CD4-positive, alpha-beta T cell treated with Interleukin-6 at 100 ng/mL for 8 hours (primary cell): ENCODE results near the gene SHISA6.

Experiments used
- DNase-seq: peaks from one replicate; pipeline ENCODE4 v3.0.0-alpha.2; 2020; ENCODE audit warnings: mixed read lengths, low spot score

SHISA6 gene

DNA sequence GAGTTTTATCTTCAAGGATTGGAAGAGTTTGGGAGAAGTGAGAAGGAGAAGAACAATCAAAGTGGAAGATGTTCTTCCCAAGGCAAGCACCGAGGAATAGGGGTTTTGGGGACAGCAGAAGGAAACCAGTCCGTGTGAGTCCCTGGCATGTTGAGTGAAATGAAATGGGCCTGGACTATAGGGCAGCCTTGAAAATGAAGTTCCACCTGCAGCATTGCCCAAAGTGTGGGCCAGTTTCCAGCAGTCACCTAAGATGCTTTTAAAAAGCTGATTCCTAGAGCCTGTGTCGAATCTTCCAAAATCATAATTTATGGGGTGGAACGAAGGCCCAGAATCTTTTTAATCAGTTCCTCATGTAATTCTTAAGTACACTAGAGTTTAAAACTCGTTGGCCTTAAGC lies 297.4 kb downstream of the SHISA6 start:
- DNase-seq = no peak

DNA sequence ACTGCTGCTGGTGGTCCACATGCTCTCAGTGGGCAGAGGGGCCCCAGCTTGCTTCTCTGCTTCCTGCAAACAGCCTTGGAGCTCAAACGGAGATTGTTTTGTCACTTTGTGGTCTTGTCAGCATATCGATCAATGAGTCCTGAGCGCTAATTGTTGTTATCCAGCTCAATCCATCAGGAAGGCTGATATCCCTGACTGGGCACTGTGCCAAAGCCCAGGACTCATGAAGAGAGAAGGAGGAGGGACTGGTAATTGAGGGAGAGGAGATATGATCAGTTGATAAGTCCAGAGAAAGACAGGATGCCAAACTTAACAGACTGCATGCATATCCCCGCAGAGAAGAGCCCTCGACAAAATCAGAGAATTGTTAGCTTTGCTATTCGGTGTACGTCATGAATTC lies 298.6 kb downstream of the SHISA6 start:
- no peak for DNase-seq

DNA sequence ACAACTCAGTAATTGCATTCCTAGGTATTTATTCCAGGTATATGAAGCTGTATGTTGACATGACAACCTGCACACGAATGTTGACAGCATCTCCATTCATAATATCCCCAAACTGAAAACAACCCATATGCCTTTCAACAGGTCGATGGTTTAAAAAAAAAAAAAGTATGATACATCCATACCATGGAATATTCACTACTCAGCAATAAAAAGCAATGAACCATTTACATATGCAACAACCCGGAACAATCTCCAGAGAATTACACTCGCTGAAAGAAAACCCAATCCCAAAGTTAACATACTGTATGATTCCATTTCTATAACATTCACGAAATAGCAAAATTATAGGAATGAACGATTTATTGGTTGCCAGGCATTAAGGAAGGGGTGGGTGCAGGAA lies 304.0 kb downstream of the SHISA6 start:
- no peak for DNase-seq

DNA sequence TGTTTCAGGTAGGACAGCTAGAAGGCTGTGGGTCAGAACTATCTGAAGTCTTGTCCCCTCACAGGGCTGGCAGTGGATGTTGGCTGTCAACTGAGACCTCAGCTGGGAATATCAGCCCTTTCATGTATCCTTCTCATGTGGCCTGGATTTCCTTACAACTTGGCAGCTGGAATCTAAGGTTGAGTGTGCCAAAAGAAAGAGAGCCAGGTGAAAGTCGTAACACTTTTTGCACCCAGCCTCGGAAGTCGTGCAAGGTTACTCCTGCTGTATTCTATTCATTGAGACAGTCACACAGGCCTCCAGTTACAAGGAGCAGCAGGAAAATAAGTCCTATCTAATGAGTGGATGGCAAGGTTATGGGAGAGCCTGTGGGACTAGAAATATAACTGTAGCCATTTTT lies 304.7 kb downstream of the SHISA6 start:
- DNase-seq = no peak

DNA sequence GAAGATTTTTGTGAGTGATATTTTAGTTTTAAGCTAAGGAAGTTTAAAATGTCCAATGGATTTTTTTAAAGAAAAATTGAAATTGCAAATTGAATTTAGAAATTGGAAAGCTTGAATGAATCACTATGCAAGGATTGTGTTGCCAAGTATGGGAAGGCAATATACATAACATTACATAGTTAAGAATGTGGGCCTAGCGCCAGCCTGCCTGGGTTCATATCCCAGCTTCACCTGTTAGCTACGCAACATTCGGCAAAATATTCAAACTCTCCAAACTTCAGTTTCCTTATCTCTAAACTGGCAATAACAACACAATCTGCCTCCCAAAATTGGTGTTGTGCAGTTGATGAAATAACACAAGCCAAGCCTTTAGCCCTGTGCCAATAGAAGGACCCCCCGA lies 306.8 kb downstream of the SHISA6 start:
- no peak for DNase-seq

DNA sequence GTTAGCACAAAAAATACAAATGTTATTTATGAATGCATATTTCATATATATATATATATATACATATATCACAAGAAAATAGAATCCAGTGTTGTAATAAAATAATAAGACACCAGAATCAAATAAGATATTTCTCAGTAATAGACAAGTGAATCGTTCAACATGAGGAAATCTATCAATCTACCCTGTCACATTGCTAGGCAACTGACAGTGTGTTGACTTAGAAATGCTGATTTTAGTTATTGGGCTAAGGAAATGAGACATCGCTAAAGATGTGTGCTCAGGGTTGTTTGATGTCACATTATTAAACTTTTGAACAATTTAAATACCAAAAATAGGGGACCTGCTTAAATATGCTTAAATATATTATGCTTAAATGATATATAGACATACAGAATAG lies 307.4 kb downstream of the SHISA6 start:
- no peak for DNase-seq

DNA sequence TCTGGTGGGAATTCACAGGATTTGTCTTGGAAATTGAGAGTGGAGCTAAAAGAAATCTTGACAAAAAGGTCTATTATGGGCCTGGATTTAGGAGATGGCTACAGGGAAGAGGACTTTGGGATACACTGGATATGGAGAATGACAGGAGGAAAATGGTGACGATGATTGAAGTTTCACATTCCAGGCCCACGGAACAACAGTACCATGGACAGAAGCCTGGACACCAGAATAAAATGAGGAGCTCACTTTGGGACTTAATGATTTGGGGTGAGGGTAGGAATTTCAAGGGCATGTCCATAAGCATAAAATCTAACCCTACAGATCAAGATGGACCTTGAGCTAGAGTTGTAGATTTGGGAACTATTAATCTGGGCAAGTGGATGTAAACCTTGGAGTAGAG lies 309.4 kb downstream of the SHISA6 start:
- no peak for DNase-seq

DNA sequence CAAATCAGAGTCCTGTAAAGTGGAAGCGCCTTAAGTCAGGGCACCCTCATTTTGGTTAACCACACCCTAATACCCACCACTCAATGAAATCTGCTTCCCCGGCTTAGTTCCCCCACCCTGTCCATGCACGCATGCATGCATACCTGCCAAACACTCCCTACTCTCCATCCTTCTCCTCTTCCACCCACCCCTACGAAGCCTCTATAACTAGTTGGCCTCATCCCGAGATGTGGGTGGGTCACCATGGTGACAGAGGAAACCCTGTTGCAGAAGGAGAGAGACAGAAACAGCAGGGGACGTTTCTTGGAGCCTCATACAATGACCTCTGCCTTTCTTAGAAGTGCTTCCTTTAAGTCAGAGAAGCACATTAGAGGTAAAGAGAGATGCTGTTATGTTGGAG lies 310.4 kb downstream of the SHISA6 start:
- no peak for DNase-seq

DNA sequence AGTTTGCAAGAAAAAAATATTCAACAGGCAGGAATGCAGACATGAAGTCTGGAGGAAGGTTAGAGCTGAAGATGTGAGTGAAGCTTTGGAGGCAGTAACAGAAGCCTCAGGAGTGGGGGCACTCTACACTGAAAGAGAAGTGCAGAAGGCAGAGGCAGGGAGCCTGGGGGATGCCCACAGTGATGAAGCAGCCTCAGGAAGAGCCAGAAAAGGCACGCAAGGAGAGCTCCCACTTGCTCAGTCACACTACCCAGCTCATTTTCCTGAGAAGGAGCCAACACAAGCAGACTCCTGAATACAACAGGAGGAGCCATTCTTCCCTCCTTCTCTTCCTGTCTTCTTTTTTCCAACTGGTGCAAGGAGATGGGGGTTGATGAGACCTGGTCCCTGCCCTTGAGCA lies 312.1 kb downstream of the SHISA6 start:
- no peak for DNase-seq

DNA sequence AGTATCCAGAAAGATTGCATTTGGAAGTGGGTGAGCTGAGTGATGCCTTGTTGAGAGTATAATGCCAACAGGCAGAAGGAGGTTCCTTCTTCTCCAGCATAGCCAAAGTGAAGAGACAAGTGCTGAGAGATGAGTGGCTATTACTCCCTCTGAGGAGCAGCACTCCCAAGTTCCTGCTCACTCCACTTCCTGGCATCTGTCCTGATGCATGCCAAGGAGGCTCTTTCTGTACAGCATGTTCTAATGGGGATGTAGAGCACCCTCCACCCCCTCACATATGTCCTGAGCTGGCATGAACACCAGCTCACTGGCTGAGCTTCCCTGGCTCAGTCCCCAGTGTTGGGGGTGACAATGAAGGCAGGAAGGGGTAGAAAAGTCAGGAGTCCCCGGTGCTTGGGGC lies 313.0 kb downstream of the SHISA6 start:
- DNase-seq = no peak

DNA sequence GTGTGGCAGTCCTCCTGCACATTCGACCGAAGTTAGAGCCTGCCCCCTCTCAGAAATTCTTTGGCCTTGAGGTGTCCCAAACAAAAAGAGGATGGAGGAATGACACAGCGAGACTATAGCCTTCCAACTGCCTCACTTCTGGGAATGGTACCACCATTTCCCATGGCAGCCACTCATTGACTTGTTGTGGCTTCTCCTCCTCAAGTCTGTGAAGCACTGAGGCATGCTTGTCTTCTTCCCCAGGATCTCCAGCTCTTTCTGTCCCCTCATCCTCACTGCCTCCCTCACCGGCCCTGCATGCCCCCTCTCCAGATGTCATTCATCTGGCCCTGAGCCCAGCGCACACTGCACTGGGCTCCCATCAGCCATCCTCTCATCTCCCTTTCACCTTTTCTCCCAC lies 313.5 kb downstream of the SHISA6 start:
- no peak for DNase-seq

DNA sequence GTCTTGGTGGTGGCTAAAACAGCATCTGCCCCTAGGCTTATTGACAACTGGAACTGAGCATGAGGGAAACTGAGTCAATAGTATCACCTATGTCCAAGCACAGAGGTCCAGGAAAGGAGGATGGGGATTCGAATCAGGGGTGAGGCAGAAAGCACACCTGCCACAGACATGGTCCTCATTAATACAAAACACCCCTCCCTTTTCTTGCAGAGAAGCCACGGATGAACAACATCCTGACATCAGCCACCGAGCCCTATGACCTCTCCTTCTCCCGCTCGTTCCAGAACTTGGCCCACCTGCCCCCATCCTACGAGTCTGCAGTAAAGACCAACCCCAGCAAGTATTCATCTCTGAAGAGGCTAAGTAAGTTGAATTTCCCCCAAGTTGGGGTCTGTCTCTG lies 314.5 kb downstream of the SHISA6 start:
- DNase-seq = no peak

DNA sequence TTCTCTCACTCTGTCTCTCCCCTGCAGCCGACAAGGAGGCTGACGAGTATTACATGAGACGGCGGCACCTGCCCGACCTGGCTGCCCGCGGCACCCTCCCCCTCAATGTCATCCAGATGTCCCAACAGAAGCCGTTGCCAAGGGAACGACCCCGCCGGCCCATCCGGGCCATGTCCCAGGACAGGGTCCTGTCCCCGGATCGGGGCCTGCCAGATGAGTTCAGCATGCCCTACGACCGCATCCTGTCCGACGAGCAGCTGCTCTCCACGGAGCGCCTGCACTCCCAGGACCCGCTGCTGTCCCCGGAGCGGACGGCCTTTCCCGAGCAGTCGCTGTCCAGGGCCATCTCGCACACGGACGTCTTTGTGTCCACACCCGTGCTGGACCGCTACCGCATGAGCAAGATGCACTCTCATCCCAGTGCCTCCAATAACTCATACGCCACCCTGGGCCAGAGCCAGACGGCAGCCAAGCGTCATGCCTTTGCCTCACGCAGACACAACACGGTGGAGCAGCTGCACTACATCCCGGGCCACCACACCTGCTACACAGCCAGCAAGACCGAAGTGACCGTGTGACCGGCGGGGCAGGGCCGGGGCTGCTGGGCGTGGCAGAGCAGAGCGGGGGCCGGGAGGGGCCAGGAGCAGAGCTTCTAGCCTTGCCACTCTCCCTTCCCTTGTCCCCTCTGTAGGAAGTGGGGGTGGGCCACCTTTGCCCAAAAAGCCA lies 316.9 kb downstream of the SHISA6 start:
- DNase-seq = no peak

DNA sequence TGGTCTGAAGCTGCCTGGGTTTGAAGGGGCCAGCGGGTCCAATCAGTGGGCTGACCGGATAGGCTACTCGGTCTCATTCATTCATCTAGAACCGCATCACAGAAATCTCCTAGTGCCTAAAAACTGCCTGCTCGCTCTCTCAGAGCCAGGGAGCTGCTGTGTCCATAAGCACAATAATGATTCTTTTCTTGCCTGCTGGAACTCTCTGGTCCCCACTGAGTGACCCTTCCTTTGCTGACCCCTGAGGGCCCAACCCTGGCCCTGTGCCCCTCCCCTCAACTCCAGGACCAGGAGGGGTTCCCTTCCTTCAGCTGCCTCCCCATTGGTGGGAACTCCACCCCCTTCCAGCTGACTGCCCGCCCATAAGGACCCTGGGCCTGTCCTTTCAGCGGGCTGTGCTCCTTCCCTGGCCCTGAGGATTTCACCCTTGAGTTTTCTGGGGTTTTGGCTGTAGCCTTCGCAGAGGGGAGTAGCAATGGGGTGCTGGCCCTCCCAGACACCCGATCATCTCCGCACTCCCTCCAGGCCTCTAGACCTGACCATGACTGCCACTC lies 317.7 kb downstream of the SHISA6 start:
- no peak for DNase-seq

DNA sequence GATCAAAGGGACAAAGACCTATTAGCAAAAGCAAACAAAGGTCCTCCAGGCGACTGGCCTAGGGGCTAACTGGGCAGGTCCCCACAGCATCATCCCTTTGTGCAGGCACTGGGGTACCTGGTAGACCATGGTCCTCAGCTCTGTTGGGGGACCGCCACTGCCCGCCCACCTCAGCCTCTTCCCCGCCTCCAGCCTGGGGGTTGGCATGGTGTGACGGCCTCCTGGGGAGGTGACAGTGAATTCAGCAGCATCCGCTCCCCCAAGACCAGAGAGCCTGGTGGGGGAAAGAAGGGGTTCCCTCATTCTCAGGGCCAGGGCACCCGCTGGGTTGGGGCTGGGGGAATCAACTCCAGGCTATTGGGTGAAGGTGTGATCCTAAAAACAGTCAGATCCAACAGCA lies 318.6 kb downstream of the SHISA6 start:
- no peak for DNase-seq

DNA sequence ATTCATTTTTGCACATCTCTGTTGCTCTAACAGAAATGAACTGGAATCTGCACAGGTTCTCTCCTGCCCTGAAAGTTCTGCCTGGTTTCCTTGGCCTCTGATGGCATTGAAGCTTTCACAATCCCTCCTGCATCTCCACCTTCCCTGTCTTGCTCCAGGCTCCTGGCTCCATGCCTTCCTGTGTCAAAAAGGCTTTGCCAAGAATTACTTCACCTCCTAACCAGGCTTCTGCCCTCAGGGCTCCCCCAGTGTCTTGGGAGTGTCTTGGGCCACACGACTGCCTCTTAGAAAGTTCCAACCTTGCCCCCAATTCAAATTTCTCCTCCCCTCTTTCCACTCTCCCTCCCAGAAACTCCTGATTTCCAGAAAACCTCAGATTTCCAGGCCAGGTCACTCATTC lies 320.3 kb downstream of the SHISA6 start:
- no peak for DNase-seq

DNA sequence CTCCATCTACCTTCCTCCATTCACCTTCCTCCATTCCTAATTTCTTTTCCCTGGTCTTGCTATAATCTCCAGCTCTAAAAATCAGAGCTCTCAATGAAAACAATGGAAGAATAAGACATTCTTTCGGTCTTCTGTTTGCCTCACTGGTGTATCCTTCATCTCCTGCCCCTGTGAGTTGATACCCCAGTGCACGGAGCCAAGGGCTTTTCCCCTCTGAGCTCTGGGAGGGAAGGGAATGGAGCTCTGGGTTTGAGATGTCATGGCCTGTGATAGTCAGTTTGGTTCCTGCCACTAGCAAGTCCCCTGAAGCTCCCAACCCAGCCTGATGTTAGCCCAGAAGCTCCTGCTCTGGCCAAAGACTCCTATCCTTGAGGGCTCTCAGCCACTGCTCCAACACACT lies 320.7 kb downstream of the SHISA6 start:
- no peak for DNase-seq

DNA sequence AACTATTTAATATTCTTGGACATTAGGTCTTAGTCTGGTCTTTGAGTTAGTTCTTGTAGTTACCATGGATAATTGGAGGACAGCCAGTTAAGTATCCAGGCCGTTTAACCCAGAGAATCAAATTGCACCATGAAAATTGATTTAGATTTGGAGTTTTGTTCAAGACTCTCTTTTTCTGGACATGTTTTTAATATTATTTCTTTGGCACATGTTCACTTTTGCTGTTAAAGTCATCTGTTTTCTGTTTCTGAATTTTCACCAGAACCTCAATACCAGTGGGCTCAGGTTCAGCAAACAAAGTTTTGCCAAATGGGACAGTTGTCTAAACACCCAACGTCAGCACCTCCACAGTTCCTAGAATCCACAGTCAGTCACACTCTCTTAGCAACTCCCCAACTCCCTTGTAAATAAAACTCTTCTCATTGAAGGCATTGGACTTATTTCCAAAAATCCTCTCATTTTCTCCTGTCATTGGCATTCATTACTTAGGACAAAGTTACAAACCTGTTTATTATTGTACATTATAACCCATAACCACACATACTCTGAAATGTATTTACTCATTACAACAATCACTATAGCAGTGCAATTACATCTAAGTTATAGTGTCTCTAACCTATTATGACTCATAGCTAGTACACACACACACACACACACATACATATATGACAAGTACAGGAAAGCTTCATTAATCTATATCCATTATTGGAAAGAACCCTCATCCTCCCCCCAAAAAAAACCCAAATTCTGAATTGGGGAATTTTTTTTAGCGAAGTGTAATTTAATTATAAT lies 323.8 kb downstream of the SHISA6 start:
- no peak for DNase-seq

DNA sequence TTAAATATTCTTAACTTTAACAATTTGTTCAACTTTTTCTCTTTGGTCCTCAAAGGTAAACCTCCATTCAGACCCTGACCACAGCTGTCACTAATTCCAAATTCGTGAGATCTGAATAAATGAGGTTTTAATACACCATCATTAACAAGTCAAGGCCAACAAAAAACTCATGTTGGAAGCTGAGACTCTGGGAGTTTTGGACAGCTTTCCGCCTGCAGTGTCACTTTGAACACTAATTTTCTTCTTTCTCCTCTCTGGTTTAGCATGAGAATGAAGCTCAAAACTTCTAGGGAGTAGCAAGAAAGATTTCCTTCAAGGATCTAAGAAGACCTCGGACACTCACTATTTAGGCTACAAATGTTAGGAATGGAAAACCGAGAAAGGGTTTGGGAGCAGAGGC lies 324.6 kb downstream of the SHISA6 start:
- DNase-seq = no peak

DNA sequence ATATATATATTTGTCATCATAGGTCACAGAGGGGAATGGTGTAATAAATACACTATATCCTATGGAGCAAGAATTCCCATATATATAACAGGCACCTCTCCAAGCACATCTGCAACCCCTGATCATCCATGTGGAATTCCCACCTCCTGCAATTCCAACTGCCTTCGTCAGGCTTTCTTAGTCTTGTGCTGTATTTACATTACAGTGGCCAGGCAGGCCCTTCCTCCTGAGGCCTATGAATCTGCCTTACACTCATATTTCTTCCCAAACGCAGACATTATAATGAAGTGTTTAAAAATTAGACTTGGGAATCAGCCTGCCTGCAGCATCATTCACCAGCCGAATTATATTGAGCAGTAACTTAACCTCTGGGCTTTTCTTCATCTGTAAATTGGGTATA lies 338.0 kb downstream of the SHISA6 start:
- DNase-seq = no peak

DNA sequence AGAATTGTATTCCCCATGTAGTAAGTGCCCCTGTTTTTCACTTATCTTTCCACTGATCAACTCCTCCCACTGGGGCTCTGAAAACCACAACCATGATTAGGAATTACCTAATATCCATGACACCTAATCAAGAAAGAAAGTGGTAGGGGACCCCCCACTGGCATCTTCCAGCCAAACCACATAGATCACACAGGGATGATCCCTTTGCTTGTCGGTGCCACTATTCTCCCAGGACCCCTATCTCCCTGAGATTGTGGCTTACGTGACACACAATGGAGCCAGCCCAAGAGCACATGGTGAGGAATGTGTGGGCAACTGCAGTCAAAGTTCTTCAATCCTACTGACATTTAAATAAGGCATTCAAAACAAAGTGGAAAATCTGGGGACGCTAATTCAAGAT lies 339.7 kb downstream of the SHISA6 start:
- DNase-seq = no peak

DNA sequence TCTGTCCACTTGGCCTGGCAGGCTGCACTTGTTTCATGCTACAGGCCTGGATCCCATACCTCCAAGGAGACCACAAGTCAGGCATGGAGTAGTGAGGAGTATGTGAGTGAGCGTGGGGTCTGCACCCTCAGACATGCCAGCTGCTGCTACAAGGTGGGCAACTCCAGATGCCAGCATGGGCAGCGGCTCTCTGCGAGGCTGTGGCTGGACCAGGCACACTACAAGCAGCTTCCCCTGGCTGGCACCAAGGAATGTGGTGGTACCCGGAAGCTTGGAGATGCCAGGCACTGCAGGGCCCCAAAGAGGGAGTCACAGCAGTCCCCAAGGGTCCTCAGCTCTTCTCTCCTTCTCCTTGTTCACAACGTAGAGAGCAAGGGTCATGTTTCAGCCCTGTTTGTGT lies 341.2 kb downstream of the SHISA6 start:
- no peak for DNase-seq

DNA sequence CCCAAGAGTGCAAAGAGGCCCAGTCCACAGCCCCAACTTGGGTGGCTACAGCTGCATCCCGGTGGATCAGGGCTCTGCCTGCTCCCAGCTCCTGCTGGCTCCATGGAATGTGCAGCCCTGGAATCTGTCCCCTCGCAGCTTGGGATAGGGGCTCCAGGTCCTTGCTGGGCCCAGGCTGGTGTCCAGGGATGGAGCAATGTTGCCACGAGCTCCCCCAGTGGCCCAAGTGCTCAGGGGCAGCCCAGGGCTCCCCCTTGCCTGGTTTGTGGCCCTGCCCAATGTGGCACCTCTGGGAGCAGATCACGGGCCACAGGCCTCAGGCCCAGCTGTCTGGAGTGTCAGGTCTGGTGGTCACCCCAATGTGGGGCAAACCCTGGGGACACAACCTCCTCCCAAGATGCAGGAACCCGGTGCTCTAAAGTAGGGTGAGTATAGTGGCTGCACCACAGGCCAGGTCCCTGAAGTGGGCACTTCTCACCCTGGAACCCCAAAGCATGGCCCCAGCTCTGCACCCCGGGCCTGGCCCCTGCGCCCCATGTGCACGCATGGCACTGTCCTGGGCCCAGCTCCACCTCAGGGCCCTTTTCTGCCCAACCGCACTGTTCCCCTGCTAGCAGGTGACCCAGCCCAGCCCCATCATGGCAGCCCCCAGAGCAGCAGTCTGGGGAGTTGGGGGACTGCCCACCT lies 342.4 kb downstream of the SHISA6 start:
- DNase-seq = no peak
